Activated naive CD4-positive, alpha-beta T cell treated with Interleukin-2 at 50 U/mL for 16 hours (primary cell): ENCODE results near the gene CCDC196.
A peak's percentile ranks its signal among the peaks of the same experiment; 100 is the strongest.
"Not testable (repeated sequence)": the region's sequence is repeated elsewhere in the genome, so short reads cannot be mapped to it uniquely, and the experiment has no call there.

Source experiments
- DNase-seq: peaks from one replicate; pipeline ENCODE4 v3.0.0-alpha.2; 2020

Gene CCDC196

GRCh38 chr14:66496188-66496807 lies 10.1 kb downstream of the CCDC196 start:
- no peak for DNase-seq

GRCh38 chr14:66496911-66497310 lies 10.7 kb downstream of the CCDC196 start:
- no peak for DNase-seq

- DNase-seq, result no peak
Measured at GRCh38 chr14:66498311-66498710, 12.1 kb downstream of the CCDC196 start.

- DNase-seq, result no peak
Measured at GRCh38 chr14:66501592-66501991, 15.4 kb downstream of the CCDC196 start.

- not testable (repeated sequence) for DNase-seq
Measured at GRCh38 chr14:66502836-66503235, 16.7 kb downstream of the CCDC196 start.

- DNase-seq, result no peak
Measured at GRCh38 chr14:66503532-66503931, 17.4 kb downstream of the CCDC196 start.

GRCh38 chr14:66507181-66507721 lies 21.1 kb downstream of the CCDC196 start:
- peak; percentile 51 for DNase-seq

GRCh38 chr14:66507722-66508546 lies 21.8 kb downstream of the CCDC196 start, which contains the start of gene GPHN:
Gene GPHN (plus strand): TSS chr14:66508147.
- peak; percentile 91 for DNase-seq

- no peak for DNase-seq
Measured at GRCh38 chr14:66508547-66508845, 22.3 kb downstream of the CCDC196 start.

- DNase-seq, result peak; percentile 63
Measured at GRCh38 chr14:66508846-66509621, 22.9 kb downstream of the CCDC196 start.

GRCh38 chr14:66509874-66510273 lies 23.7 kb downstream of the CCDC196 start:
- no peak for DNase-seq

- DNase-seq, result no peak
Measured at GRCh38 chr14:66511849-66512248, 25.7 kb downstream of the CCDC196 start.

GRCh38 chr14:66514213-66514612 lies 28.0 kb downstream of the CCDC196 start:
- DNase-seq, result no peak

- no peak for DNase-seq
Measured at GRCh38 chr14:66530526-66530925, 44.4 kb downstream of the CCDC196 start.

- DNase-seq, result no peak
Measured at GRCh38 chr14:66539034-66539433, 52.9 kb downstream of the CCDC196 start.

GRCh38 chr14:66540038-66540437 lies 53.9 kb downstream of the CCDC196 start:
- DNase-seq, result no peak

GRCh38 chr14:66541627-66542026 lies 55.5 kb downstream of the CCDC196 start:
- no peak for DNase-seq

GRCh38 chr14:66543996-66544395 lies 57.8 kb downstream of the CCDC196 start:
- DNase-seq, result no peak

GRCh38 chr14:66545191-66545590 lies 59.0 kb downstream of the CCDC196 start:
- not testable (repeated sequence) for DNase-seq

GRCh38 chr14:66545751-66546150 lies 59.6 kb downstream of the CCDC196 start:
- not testable (repeated sequence) for DNase-seq
